Right lobe of liver (tissue), 6 donors: Measurements from ENCODE around the gene GARIN3. TPM values are rescaled to one million over a fixed set of nuclear protein-coding genes. Genes with fewer than 3 reads are reported as not detected.
"Not testable (repeated sequence)": the region's sequence is repeated elsewhere in the genome, so short reads cannot be mapped to it uniquely, and the experiment has no call there.

ENCODE experiments used
- ATAC-seq, 4 donors: fragments of 200-7000 bp; cut with Tn5 transposase; one replicate each; pipeline ENCODE4 v1.9.1; 2020; ENCODE audit warnings: mild to moderate bottlenecking in 4 of 4, moderate library complexity in 4 of 4
- DNase-seq, 3 donors: peaks; one replicate each; pipeline ENCODE4 v3.0.0-alpha.2; 2020
- H3K27ac ChIP-seq, 3 donors: fragments of 200-600 bp; one replicate each; pipeline ENCODE4 v1.8.0; 2022
- H3K27me3 ChIP-seq, 2 donors: fragments of 200-600 bp; one replicate each; pipeline ENCODE4 v1.8.0; 2022
- H3K36me3 ChIP-seq, 4 donors: fragments of 200-600 bp; sonication (generic) in 1 of 4; one replicate each; pipeline versions ENCODE4 v1.5.1 to v1.8.0; 2017 to 2022; ENCODE audit warnings: control low read depth in 1 of 4
- H3K4me1 ChIP-seq, 4 donors: fragments of 200-600 bp; sonication (generic) in 1 of 4; one replicate each; pipeline versions ENCODE4 v1.5.1 to v1.8.0; 2017 to 2022; ENCODE audit warnings: control low read depth in 1 of 4
- H3K4me3 ChIP-seq, 3 donors: fragments of 200-600 bp; one replicate each; pipeline ENCODE4 v1.8.0; 2022
- H3K9me3 ChIP-seq, 4 donors: fragments of 200-600 bp; sonication (generic) in 1 of 4; one replicate each; pipeline versions ENCODE4 v1.5.1 to v1.8.0; 2017 to 2022; ENCODE audit warnings: control low read depth in 1 of 4
- CTCF ChIP-seq, 4 donors: fragments of 200-600 bp in 3 of 4; fragments of 450-650 bp in 1 of 4; IDR thresholded peaks; one replicate each; pipeline versions ENCODE4 v1.5.1 to v1.8.0; 2016 to 2022; ENCODE audit warnings: antibody characterized with exemption in 4 of 4, mild to moderate bottlenecking in 2 of 4
- POLR2A ChIP-seq: fragments of 450-650 bp; IDR thresholded peaks from one replicate; pipeline ENCODE4 v1.6.1; 2017; ENCODE audit warnings: antibody characterized with exemption, mild to moderate bottlenecking
- WGBS: methylation state at CpG from one replicate; pipeline ENCODE4 v1.1.6; 2018; ENCODE audit warnings: low coverage, low lambda C conversion rate; ENCODE audit not compliant: insufficient coverage; ENCODE audit errors: missing lambda C conversion rate; 5-methylcytosine and 5-hydroxymethylcytosine counted together
- intact Hi-C, 2 donors: fragments of 100-400 bp; cut with DNase I; formaldehyde crosslinking; loops; one replicate each; pipeline versions ENCODE4 v1.11.2 to v1.14.1; 2022
- total RNA-seq, 6 experiments: library from RNA; depleted of rRNA in 2 of 6; stranded (reverse); fragments of >200 nt in 2 of 6; fragmentation: NEBNext Ultra II Directional in 3 of 6; extraction: Animal tissue kit (Norgen Biotek cat#: 25700) in 3 of 6; gene quantifications; one replicate each; pipeline versions ENCODE4 v1.1.0 to v1.2.4, GENCODE V29; 2016 to 2023
- donor health status: DM: no; HTN: yes; CAD: no.
- donor health status: DM: no; HTN: no; CAD: no.
- donor health status: DM: no; HTN: no; CAD: no.
- donor health status: DM: no; HTN: yes; CAD: no.
- donor health status: DM: no; HTN: yes; CAD: no.

GARIN3 gene
- total RNA-seq, 6 experiments from 2014 or later: not detected

- Histone ChIP-seq H3K27me3 (no peaks in the 10 kb centered on the region), H3K4me1 (no peaks in the 10 kb centered on the region), H3K36me3 (no peaks in the 10 kb centered on the region), H3K9me3 (no peaks in the 10 kb centered on the region), H3K27ac (no peak overlapping the region), H3K4me3 (no peak overlapping the region)
- TF ChIP-seq POLR2A: no peak
- no peak for TF ChIP-seq CTCF (IDR thresholded peaks at IDR 0.05)
- WGBS: 66% methylated on average over 5 of the region's 7 CpGs
- DNase-seq (no peak), ATAC-seq (no peak)
- intact Hi-C loops: no loop called here
Measured at GRCh38 chr5:157213527-157214243, 47.6 kb upstream of the GARIN3 start.

GRCh38 chr5:157212307-157212706 is 46.2 kb upstream of the GARIN3 start:
- DNase-seq: no peak
- H3K36me3 ChIP-seq: no peaks in the 10 kb centered on the region
- H3K27me3 ChIP-seq: no peaks in the 10 kb centered on the region
- no peak for ATAC-seq
- intact Hi-C loops: no loop called here
- H3K9me3 ChIP-seq: no peaks in the 10 kb centered on the region
- H3K4me1 ChIP-seq: no peaks in the 10 kb centered on the region
- 58% methylated on average over 4 of the region's 5 CpGs for WGBS
- TF ChIP-seq POLR2A (no peak), CTCF (IDR thresholded peaks at IDR 0.05) (no peak)
- no peak overlapping the region for H3K4me3 ChIP-seq
- H3K27ac ChIP-seq: no peak overlapping the region

GRCh38 chr5:157210652-157211051 is 44.6 kb upstream of the GARIN3 start:
- H3K27ac ChIP-seq, H3K36me3 ChIP-seq, intact Hi-C loops, H3K27me3 ChIP-seq, DNase-seq, H3K4me3 ChIP-seq, H3K4me1 ChIP-seq, H3K9me3 ChIP-seq, ATAC-seq: not testable (repeated sequence)
- WGBS: 13% methylated on average over 1 of the region's 1 CpG

DNA sequence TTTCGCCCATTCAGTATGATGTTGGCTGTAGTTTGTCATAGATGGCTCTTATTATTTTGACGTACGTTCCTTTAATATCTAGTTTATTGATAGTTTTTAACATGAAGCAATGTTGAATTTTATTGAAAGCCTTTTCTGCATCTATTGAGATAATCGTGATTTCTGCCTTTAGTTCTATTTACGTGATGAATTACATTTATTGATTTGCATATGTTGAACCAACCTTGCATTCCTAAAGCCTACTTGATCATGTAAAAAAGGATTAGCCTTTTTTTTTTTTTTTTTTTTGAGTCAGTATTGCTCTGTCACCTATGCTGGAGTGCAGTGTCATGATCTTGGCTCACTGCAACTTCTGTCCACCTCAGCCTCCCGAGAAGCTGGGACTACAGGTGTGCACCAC is 39.6 kb upstream of the GARIN3 start:
- no peak for DNase-seq
- no peaks in the 10 kb centered on the region for H3K9me3 ChIP-seq
- H3K27me3 ChIP-seq: no peaks in the 10 kb centered on the region
- ATAC-seq: no peak
- no peaks in the 10 kb centered on the region for H3K4me1 ChIP-seq
- intact Hi-C loops: no loop called here
- 69% methylated on average over 6 of the region's 6 CpGs for WGBS
- H3K27ac ChIP-seq: no peak overlapping the region
- no peak overlapping the region for H3K4me3 ChIP-seq
- no peak for TF ChIP-seq CTCF (IDR thresholded peaks at IDR 0.05)
- no peak for TF ChIP-seq POLR2A
- no peaks in the 10 kb centered on the region for H3K36me3 ChIP-seq

- DNase-seq: no peak
- Histone ChIP-seq H3K9me3 (no peaks in the 10 kb centered on the region), H3K4me3 (no peak overlapping the region), H3K36me3 (no peaks in the 10 kb centered on the region), H3K4me1 (no peaks in the 10 kb centered on the region), H3K27ac (no peak overlapping the region), H3K27me3 (no peaks in the 10 kb centered on the region)
- no peak for ATAC-seq
- TF ChIP-seq CTCF (IDR thresholded peaks at IDR 0.05) (no peak), POLR2A (no peak)
- WGBS: 30% methylated on average over 4 of the region's 4 CpGs
- intact Hi-C loops: no loop called here
Measured at GRCh38 chr5:157204765-157205164, 38.7 kb upstream of the GARIN3 start.
